Thyroid gland (tissue), 4 donors: ENCODE measurements around the gene PXDN. TPM values are rescaled to one million over a fixed set of nuclear protein-coding genes. Genes with fewer than 3 reads are reported as not detected.
"Not testable (repeated sequence)": the region's sequence is repeated elsewhere in the genome, so short reads cannot be mapped to it uniquely, and the experiment has no call there.

Experiments
- DNase-seq, 2 donors: peaks; one replicate each; pipeline ENCODE4 v3.0.0-alpha.2; 2019
- H3K27ac ChIP-seq, 3 donors: fragments of 200-600 bp; sonication (generic); 1 replicate in 2 of 3; 2 replicates in 1 of 3; pipeline ENCODE4 v1.5.1; 2016 to 2019; ENCODE audit warnings: mild to moderate bottlenecking in 1 of 3, moderate library complexity in 1 of 3
- H3K27me3 ChIP-seq: fragments of 200-600 bp; sonication (generic); one replicate; pipeline ENCODE4 v1.5.1; 2019
- H3K36me3 ChIP-seq, 2 donors: fragments of 200-600 bp; sonication (generic); one replicate each; pipeline ENCODE4 v1.5.1; 2016 to 2019
- H3K4me1 ChIP-seq, 2 donors: fragments of 200-600 bp; sonication (generic); one replicate each; pipeline ENCODE4 v1.5.1; 2017 to 2019
- H3K4me3 ChIP-seq, 3 donors: fragments of 200-600 bp; sonication (generic); replicated peaks in 1 of 3; 1 replicate in 2 of 3; 2 replicates in 1 of 3; pipeline ENCODE4 v1.5.1; 2016; ENCODE audit warnings: mild to moderate bottlenecking in 1 of 3
- H3K9me3 ChIP-seq: fragments of 200-600 bp; sonication (generic); one replicate; pipeline ENCODE4 v1.5.1; 2017
- POLR2A ChIP-seq, 2 donors: fragments of 450-650 bp; IDR thresholded peaks; one replicate each; pipeline ENCODE4 v1.6.1; 2017; ENCODE audit warnings: antibody characterized with exemption in 2 of 2, mild to moderate bottlenecking in 2 of 2, moderate library complexity in 1 of 2
- WGBS, 2 donors: methylation state at CpG; one replicate each; pipeline ENCODE4 v1.1.5; 2017; 5-methylcytosine and 5-hydroxymethylcytosine counted together
- intact Hi-C: fragments of 100-400 bp; cut with DNase I; formaldehyde crosslinking; loops from one replicate; pipeline ENCODE4 v1.15.1; 2023
- total RNA-seq, 4 donors: library from RNA; depleted of rRNA; stranded (reverse); fragments of >200 nt; gene quantifications; one replicate each; pipeline ENCODE4 v1.2.3, GENCODE V29; 2016
- TF ChIP-seq, protein P1 (sequence below), 6 experiments: fragments of 200-600 bp in 3 of 6; fragments of 450-650 bp in 3 of 6; sonication (generic) in 3 of 6; IDR thresholded peaks; one replicate each; pipeline ENCODE4 v1.5.1; 2016 to 2019; ENCODE audit warnings: antibody characterized with exemption in 6 of 6, mild to moderate bottlenecking in 2 of 6, inconsistent platforms in 1 of 6, moderate library complexity in 1 of 6

PXDN gene
- total RNA-seq, 4 donors from 2014 or later, result 6.9 to 17.3 (median 13.6) TPM

DNA sequence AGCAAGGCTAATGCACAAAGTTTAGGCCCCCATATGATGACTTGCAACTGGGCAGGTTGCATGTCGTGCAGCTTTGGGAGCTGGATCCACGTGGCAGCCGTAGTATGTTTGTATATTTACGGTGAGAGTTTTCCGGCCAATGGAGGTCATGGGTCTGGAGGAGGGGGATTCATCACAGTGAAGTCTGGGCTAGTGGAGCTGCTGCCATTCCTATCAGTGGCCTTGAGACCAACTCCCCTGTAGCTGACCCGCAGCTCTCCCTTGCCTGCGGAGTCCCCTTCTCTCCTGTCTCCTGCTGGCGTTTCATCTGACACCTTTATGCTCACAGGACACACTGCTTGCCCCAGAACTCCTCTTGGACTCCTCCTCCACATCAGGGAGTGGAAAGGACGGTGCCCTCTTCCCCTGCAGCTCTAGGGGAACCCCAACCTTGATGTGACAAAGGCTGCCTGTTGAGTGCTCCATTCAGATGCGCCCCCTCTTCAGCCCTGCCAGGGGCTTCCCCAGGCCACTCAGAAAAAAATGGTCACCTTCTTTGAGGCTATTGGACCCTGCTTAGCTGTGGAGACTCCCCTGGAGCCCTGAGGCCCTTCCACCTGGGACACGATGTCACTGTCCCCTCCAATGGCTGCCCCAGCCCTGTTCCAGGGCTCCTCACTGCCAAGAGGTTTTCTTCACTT lies 121.7 kb downstream of the PXDN start:
- intact Hi-C loops, result no loop called here
- Histone ChIP-seq H3K27ac (no peak overlapping the region), H3K4me3 (no peak overlapping the region), H3K36me3 (no peaks in the 10 kb centered on the region), H3K9me3 (no peaks in the 10 kb centered on the region), H3K27me3 (no peaks in the 10 kb centered on the region), H3K4me1 (peaks cover 7 to 14% of the 10 kb centered on the region in 2 donors)
- no peak for TF ChIP-seq POLR2A (IDR thresholded peaks at IDR 0.05)
- TF ChIP-seq, protein P1, sequence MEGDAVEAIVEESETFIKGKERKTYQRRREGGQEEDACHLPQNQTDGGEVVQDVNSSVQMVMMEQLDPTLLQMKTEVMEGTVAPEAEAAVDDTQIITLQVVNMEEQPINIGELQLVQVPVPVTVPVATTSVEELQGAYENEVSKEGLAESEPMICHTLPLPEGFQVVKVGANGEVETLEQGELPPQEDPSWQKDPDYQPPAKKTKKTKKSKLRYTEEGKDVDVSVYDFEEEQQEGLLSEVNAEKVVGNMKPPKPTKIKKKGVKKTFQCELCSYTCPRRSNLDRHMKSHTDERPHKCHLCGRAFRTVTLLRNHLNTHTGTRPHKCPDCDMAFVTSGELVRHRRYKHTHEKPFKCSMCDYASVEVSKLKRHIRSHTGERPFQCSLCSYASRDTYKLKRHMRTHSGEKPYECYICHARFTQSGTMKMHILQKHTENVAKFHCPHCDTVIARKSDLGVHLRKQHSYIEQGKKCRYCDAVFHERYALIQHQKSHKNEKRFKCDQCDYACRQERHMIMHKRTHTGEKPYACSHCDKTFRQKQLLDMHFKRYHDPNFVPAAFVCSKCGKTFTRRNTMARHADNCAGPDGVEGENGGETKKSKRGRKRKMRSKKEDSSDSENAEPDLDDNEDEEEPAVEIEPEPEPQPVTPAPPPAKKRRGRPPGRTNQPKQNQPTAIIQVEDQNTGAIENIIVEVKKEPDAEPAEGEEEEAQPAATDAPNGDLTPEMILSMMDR (IDR thresholded peaks at IDR 0.05), result no peak
- no peak for DNase-seq
- WGBS, 2 donors, result 81 to 91% methylated on average over 10 to 11 of the region's 11 CpGs

DNA sequence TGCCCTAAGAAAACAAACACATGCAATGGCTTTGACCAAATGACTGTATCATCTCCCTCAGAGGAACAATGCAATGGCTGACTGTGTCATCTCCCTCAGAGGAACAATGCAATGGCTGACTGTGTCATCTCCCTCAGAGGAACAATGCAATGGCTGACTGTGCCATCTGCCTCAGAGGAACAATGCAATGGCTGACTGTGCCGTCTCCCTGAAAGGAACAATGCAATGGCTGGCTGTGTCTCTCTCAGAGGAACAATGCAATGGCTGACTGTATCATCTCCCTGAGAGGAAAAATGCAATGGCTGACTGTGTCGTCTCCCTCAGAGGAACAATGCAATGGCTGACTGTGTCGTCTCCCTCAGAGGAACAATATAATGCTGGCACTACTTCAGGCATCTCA lies 122.3 kb downstream of the PXDN start:
- WGBS, 2 donors, result 67 to 88% methylated on average over 3 of the region's 3 CpGs
- H3K4me1 ChIP-seq, result peaks cover 7 to 14% of the 10 kb centered on the region in 2 donors

DNA sequence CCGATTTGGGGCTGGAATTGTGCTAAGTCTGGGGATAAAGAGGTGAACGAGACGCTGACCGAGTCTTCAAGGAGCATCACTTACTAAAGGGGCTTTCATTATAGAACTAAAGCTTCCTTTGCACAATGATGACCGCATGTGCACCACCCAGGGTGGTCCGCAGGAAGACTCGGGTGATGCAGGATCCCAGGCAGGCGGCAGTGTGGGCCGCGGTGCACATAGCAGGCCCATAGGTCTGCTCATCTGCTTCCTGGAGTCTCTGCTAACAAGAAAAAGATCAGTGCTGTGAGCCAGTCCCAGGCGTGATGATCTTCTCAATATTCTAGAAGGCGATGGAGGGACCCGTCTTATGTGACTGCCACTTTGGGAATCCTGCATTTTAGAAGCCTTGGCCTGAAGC lies 122.8 kb downstream of the PXDN start:
- H3K9me3 ChIP-seq, result no peaks in the 10 kb centered on the region
- no peak for DNase-seq
- no peak overlapping the region for H3K4me3 ChIP-seq
- H3K27me3 ChIP-seq, result no peaks in the 10 kb centered on the region
- H3K4me1 ChIP-seq, result peaks cover 7 to 14% of the 10 kb centered on the region in 2 donors
- H3K36me3 ChIP-seq, result no peaks in the 10 kb centered on the region
- 96 to 98% methylated on average over 13 of the region's 13 CpGs for WGBS, 2 donors
- intact Hi-C loops, result no loop called here
- H3K27ac ChIP-seq, result no peak overlapping the region
- TF ChIP-seq, protein P1 (IDR thresholded peaks at IDR 0.05), result no peak
- no peak for TF ChIP-seq POLR2A (IDR thresholded peaks at IDR 0.05)

More for the DNA sequence above, 122.3 kb downstream of the PXDN start:
- H3K4me3 ChIP-seq, DNase-seq, H3K27ac ChIP-seq, H3K9me3 ChIP-seq, H3K27me3 ChIP-seq, intact Hi-C loops, H3K36me3 ChIP-seq: not testable (repeated sequence)

DNA sequence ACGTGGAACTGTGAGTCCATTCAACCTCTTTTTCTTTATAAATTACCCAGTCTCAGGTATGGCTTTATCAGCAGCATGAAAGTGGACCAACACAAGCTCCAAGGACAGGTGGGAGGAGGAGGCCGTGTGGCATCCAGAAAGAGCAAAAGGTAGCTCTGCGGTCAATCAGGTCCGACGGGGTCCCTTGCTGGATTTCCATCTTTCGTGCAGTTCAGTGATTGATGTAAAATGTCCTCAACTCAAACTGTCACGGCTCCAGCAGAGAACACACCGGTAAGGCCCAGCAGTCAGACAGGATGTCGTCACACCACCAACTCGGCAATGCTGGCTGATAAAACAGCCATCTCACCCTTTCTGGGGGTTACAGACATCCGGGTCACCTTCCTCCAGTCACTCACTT lies 123.3 kb downstream of the PXDN start:
- Histone ChIP-seq H3K4me3 (no peak overlapping the region), H3K36me3 (no peaks in the 10 kb centered on the region), H3K9me3 (no peaks in the 10 kb centered on the region), H3K4me1 (peaks cover 7 to 12% of the 10 kb centered on the region in 2 donors), H3K27me3 (no peaks in the 10 kb centered on the region), H3K27ac (no peak overlapping the region)
- 92 to 94% methylated on average over 11 of the region's 11 CpGs for WGBS, 2 donors
- DNase-seq, result no peak
- intact Hi-C loops, result no loop called here
- no peak for TF ChIP-seq POLR2A (IDR thresholded peaks at IDR 0.05)

DNA sequence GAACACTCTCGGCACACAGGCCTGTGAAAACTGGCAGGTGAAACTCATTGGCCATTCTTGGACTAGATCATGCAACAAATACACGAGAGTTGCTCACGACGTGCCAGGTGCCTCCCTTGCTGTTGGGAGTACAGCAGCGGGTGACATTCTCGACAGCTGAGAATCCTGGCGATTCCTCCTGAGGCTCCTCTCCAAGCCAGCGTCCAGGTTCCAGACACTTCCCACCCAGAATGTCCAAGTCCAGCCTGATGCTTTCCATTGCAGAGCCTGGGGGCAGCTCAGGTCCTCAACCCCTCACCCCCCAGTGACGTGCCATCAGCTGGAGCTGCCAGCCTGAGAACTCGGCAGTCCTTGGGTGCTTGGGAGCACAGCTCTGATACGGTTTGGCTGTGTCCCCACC lies 124.2 kb downstream of the PXDN start:
- WGBS, 2 donors, result 92 to 96% methylated on average over 11 of the region's 11 CpGs
- Histone ChIP-seq H3K36me3 (no peaks in the 10 kb centered on the region), H3K4me1 (peaks cover 0 to 3% of the 10 kb centered on the region in 2 donors), H3K27me3 (no peaks in the 10 kb centered on the region), H3K4me3 (no peak overlapping the region), H3K9me3 (no peaks in the 10 kb centered on the region), H3K27ac (no peak overlapping the region)
- intact Hi-C loops, result no loop called here
- no peak for TF ChIP-seq POLR2A (IDR thresholded peaks at IDR 0.05)
- TF ChIP-seq, protein P1 (IDR thresholded peaks at IDR 0.05), result no peak
- no peak for DNase-seq

DNA sequence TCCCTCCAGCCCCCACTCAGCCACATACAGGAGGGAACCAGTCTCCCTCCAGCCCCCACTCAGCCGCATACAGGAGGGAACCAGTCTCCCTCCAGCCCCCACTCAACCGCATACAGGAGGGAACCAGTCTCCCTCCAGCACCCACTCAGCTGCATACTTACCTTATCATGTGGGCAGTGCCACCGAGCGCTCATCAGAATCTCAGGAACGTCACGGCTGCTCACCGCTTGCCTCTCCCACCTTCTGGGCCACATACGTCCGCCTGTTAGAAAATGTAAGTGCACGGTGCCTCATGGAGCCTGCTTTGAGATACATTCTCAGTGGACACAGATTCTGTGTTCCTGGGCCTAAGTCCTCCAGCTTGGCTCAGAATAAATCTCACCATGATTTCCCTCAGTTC lies 124.8 kb downstream of the PXDN start:
- H3K4me1 ChIP-seq, result no peaks in the 10 kb centered on the region
- intact Hi-C loops, result no loop called here
- TF ChIP-seq POLR2A (IDR thresholded peaks at IDR 0.05), result no peak
- TF ChIP-seq, protein P1 (IDR thresholded peaks at IDR 0.05), result no peak
- H3K27ac ChIP-seq, result no peak overlapping the region
- DNase-seq, result no peak
- no peak overlapping the region for H3K4me3 ChIP-seq
- 70 to 80% methylated on average over 8 to 9 of the region's 10 CpGs for WGBS, 2 donors
- H3K27me3 ChIP-seq, result no peaks in the 10 kb centered on the region
- H3K36me3 ChIP-seq, result no peaks in the 10 kb centered on the region
- H3K9me3 ChIP-seq, result no peaks in the 10 kb centered on the region
